Natural killer cell treated with Interleukin-12 subunit alpha and Interleukin-12 subunit beta and Interleukin-15 and Interleukin-18, amount 100 ng/mL, for 72 hours (primary cell): ENCODE results near the gene PMF1. TPM values are rescaled to one million over a fixed set of nuclear protein-coding genes. Genes with fewer than 3 reads are reported as not detected.
"Not testable (repeated sequence)": the region's sequence is repeated elsewhere in the genome, so short reads cannot be mapped to it uniquely, and the experiment has no call there.

ENCODE experiments used
- ATAC-seq, 2 donors: fragments of 150-1000 bp; cut with Tn5 transposase in 1 of 2; sonication (Bioruptor Pico), chemical (Tn5 transposase) in 1 of 2; 2 replicates each; pipeline ENCODE4 v1.10.0; 2021
- DNase-seq: peaks from one replicate; pipeline ENCODE4 v3.0.0; 2022; ENCODE audit warnings: low spot score
- H3K27ac Mint-ChIP-seq, 2 donors: 1 replicate in 1 of 2; 2 replicates in 1 of 2; pipeline ENCODE4 v1.8.0; 2022; ENCODE audit warnings: mixed read lengths in 2 of 2, mild to moderate bottlenecking in 1 of 2, moderate library complexity in 1 of 2
- H3K27me3 Mint-ChIP-seq, 2 donors: 1 replicate in 1 of 2; 2 replicates in 1 of 2; pipeline ENCODE4 v1.8.0; 2022; ENCODE audit warnings: mixed read lengths in 2 of 2
- H3K36me3 Mint-ChIP-seq: one replicate; pipeline ENCODE4 v1.8.0; 2022; ENCODE audit warnings: mixed read lengths
- H3K4me1 Mint-ChIP-seq, 2 donors: 1 replicate in 1 of 2; 2 replicates in 1 of 2; pipeline ENCODE4 v1.8.0; 2022; ENCODE audit warnings: low read depth in 2 of 2, mixed read lengths in 2 of 2, mild to moderate bottlenecking in 1 of 2
- H3K4me3 Mint-ChIP-seq: one replicate; pipeline ENCODE4 v1.8.0; 2022; ENCODE audit warnings: mixed read lengths
- H3K9me3 Mint-ChIP-seq: 2 replicates; pipeline ENCODE4 v1.8.0; 2022; ENCODE audit warnings: mixed read lengths
- total RNA-seq, 2 donors: library from RNA; stranded (reverse); gene quantifications; one replicate each; pipeline ENCODE4 v1.2.3, GENCODE V29; 2022

The PMF1 gene
- 100 to 1,000 TPM in 1 of 2 donors, 10 to 100 TPM in 1; 90.6 to 105 TPM for total RNA-seq

DNA sequence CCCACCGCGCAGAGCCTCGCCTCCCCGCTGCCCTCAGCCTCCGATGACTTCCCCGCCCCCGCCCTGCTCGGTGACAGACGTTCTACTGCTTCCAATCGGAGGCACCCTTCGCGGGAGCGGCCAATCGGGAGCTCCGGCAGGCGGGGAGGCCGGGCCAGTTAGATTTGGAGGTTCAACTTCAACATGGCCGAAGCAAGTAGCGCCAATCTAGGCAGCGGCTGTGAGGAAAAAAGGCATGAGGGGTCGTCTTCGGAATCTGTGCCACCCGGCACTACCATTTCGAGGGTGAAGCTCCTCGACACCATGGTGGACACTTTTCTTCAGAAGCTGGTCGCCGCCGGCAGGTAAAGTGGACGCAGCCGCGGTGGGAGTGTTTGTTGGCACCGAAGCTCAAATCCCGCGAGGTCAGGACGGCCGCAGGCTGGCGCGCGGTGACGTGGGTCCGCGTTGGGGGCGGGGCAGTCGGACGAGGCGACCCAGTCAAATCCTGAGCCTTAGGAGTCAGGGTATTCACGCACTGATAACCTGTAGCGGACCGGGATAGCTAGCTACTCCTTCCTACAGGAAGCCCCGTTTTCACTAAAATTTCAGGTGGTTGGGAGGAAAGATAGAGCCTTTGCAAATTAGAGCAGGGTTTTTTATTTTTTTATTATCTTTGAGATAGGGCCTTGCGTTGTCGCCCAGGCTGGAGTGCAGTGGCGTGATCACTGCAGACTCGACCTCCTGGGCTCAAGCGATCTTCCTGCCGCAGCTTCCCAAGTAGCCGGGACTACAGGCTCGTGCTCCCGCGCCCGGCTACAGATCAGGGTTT lies at the start of gene PMF1:
PMF1 (plus strand) TSS at position 175 of the 811 bp plus-strand sequence; CDS start at position 184, 9 bp downstream.
- H3K27ac Mint-ChIP-seq = peak within 1 kb of the TSS; percentile 99
- no peaks in the 10 kb centered on the region for H3K9me3 Mint-ChIP-seq
- H3K4me3 Mint-ChIP-seq = peak within 1 kb of the TSS; percentile 94
- H3K4me1 Mint-ChIP-seq = peaks cover 32 to 33% of the 10 kb centered on the region in 2 donors
- peaks cover 29% of the 10 kb centered on the region for H3K36me3 Mint-ChIP-seq
- H3K27me3 Mint-ChIP-seq = no peaks in the 10 kb centered on the region
- ATAC-seq (peak; percentile 95 to 98), DNase-seq (peak; percentile 98)

DNA sequence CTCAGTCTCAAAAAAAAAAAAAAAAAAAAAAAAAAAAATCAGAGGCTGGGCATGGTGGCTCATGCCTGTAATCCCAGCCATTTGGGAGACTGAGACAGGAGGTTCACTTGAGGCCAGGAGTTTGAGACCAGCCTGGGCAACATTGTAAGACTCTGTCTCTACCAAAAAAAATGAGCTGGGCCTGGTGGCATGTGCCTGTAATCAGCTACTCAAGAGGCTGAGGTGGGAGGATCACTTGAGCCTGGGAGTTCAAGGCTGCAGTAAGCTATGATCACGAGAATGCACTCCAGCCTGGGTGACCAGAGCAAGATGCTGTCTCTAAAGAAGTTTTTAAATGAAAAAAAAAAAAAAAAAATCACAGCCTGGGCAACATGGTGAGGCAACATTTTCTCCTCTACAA lies 49.1 kb upstream of the PMF1 start:
- H3K4me1 Mint-ChIP-seq = peaks cover 21 to 24% of the 10 kb centered on the region in 2 donors
- H3K9me3 Mint-ChIP-seq = no peaks in the 10 kb centered on the region
- ATAC-seq = no peak
- H3K27ac Mint-ChIP-seq = no peak overlapping the region
- H3K36me3 Mint-ChIP-seq = peaks cover 4% of the 10 kb centered on the region
- peaks cover 5 to 10% of the 10 kb centered on the region in 2 donors for H3K27me3 Mint-ChIP-seq
- no peak for DNase-seq
- H3K4me3 Mint-ChIP-seq = no peak overlapping the region

- no peak for ATAC-seq
- H3K27ac Mint-ChIP-seq = no peak overlapping the region
Measured at GRCh38 chr1:156164125-156164831, 48.5 kb upstream of the PMF1 start.

GRCh38 chr1:156165083-156165482 lies 47.7 kb upstream of the PMF1 start:
- peak overlapping the region; percentile 18 for H3K4me3 Mint-ChIP-seq
- no peak for DNase-seq
- peaks cover 6% of the 10 kb centered on the region in 2 donors for H3K27me3 Mint-ChIP-seq
- H3K9me3 Mint-ChIP-seq = no peaks in the 10 kb centered on the region
- peak overlapping the region; percentile 22 to 70 for H3K27ac Mint-ChIP-seq
- ATAC-seq = peak; percentile 34 to 44
- H3K36me3 Mint-ChIP-seq = peaks cover 4% of the 10 kb centered on the region
- peaks cover 16 to 24% of the 10 kb centered on the region in 2 donors for H3K4me1 Mint-ChIP-seq

More at GRCh38 chr1:156164125-156164831, 48.5 kb upstream of the PMF1 start:
- peaks cover 18 to 24% of the 10 kb centered on the region in 2 donors for H3K4me1 Mint-ChIP-seq
- H3K36me3 Mint-ChIP-seq = peaks cover 4% of the 10 kb centered on the region
- H3K27me3 Mint-ChIP-seq = peaks cover 6 to 8% of the 10 kb centered on the region in 2 donors
- no peaks in the 10 kb centered on the region for H3K9me3 Mint-ChIP-seq
- no peak overlapping the region for H3K4me3 Mint-ChIP-seq
- no peak for DNase-seq

- no peak overlapping the region for H3K4me3 Mint-ChIP-seq
- peak overlapping the region in 1 of 2 donors; percentile 44 for H3K27ac Mint-ChIP-seq
- DNase-seq = no peak
Measured at GRCh38 chr1:156167536-156167935, 45.3 kb upstream of the PMF1 start.

DNA sequence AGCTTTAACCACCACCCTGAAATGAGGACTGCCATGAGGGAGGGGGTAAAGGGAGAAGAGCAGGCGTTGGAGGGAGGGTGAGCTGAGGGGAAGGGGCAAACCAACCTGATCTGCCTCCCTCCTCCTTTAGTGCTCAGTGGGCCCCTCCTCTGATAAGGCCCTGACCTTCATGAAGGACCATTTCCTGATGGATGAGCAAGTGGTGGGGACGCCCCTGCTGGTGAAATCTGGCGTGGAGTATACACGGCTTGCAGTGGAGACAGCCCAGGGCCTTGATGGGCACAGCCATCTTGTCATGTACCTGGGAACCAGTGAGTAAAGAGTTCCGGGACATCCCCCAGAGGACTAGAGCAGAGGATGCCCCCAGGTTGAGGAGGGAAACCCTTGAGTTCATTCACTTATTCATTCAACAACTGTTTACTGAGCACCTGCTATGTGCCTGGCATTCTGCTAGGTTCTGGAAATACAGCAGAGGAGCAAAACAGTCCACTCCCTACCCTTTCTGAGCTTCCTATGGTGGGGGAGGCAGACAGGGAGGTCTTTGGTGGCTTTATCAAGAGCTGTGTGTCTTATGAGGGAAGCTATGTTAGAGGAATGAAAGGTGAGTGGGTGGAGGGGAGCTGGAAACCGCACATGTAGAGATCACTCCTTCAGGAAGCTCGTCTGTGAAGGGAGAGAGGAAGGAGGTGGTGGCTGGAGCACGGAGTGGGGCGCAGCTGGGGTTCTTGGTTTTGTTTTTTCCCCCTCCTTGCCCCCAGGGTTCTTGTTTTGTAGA lies 39.9 kb upstream of the PMF1 start:
- Mint-ChIP-seq H3K4me1 (peaks cover 0 to 4% of the 10 kb centered on the region in 2 donors), H3K36me3 (peaks cover 4% of the 10 kb centered on the region), H3K4me3 (no peak overlapping the region), H3K27ac (peak overlapping the region in 1 of 2 donors; percentile 15), H3K27me3 (peaks cover 12 to 13% of the 10 kb centered on the region in 2 donors), H3K9me3 (no peaks in the 10 kb centered on the region)
- ATAC-seq (no peak), DNase-seq (no peak)

More at GRCh38 chr1:156167536-156167935, 45.3 kb upstream of the PMF1 start:
- peaks cover 8 to 10% of the 10 kb centered on the region in 2 donors for H3K4me1 Mint-ChIP-seq
- peaks cover 4% of the 10 kb centered on the region for H3K36me3 Mint-ChIP-seq
- H3K9me3 Mint-ChIP-seq = no peaks in the 10 kb centered on the region
- H3K27me3 Mint-ChIP-seq = peaks cover 6% of the 10 kb centered on the region in 2 donors
- ATAC-seq = no peak

- H3K4me3 Mint-ChIP-seq = no peak overlapping the region
- no peaks in the 10 kb centered on the region for H3K36me3 Mint-ChIP-seq
- ATAC-seq (peak; percentile 36 to 46), DNase-seq (no peak)
- peaks cover 0 to 4% of the 10 kb centered on the region in 2 donors for H3K4me1 Mint-ChIP-seq
- peaks cover 14 to 16% of the 10 kb centered on the region in 2 donors for H3K27me3 Mint-ChIP-seq
- no peaks in the 10 kb centered on the region for H3K9me3 Mint-ChIP-seq
- H3K27ac Mint-ChIP-seq = no peak overlapping the region
Measured at GRCh38 chr1:156176610-156177210, 36.1 kb upstream of the PMF1 start.

DNA sequence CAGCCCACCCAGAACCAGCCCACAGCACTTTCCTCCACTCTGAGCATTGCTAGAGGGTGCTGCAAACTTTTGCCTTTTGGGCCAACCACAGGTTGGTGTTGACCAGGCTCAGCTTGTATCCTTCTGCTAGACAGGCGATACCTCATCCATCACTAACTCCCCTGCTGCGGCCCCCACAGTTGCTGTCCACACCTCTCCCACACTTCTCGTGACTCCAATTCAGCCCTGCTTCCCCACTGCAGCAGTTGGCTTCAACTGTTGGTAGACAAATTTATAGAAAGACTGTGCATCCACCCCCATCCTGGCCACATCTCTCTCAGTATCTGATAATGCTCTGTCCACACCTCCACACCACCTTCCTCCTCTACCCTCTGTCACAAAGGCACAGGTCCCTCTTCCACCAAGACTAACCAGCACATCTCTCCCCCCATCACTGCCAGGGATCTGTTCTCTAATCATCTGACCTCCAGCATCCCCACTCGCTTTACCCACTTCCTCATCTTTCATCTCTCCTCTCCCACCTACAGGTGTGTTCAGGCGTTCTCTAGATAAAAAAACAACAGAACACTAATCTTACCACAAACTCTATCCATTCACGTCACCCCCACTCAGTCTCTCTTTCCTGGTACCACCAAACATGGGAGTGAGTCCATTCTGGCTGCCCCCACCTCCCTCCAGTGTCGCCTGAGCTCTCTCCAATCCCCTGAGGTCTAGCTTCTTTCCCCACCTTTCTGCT lies 34.7 kb upstream of the PMF1 start:
- Mint-ChIP-seq H3K27ac (peak overlapping the region; percentile 4 to 9), H3K4me3 (no peak overlapping the region), H3K4me1 (peaks cover 0 to 3% of the 10 kb centered on the region in 2 donors), H3K9me3 (no peaks in the 10 kb centered on the region), H3K27me3 (peaks cover 14 to 15% of the 10 kb centered on the region in 2 donors), H3K36me3 (no peaks in the 10 kb centered on the region)
- DNase-seq (no peak), ATAC-seq (peak in 1 of 2 donors; percentile 12)

DNA sequence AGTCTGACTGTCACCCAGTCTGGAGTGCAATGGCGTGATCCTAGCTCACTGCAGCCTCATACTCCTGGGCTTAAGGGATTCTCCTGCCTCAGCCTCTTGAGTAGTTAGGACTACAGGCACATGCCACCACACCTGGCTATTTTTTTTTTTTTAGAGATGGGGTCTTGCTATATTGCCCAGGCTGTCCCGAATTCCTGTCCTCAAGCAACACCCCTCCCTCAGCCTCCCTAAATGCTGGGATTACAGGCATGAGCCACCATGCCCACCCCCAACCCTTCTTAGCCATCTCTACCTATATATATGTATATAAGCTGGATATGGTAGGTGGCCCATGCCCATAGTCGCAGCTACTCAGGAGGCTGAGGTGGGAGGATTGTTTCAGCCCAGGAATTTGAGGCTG lies 32.3 kb upstream of the PMF1 start:
- H3K27ac Mint-ChIP-seq = no peak overlapping the region
- no peaks in the 10 kb centered on the region for H3K36me3 Mint-ChIP-seq
- no peak overlapping the region for H3K4me3 Mint-ChIP-seq
- no peaks in the 10 kb centered on the region for H3K9me3 Mint-ChIP-seq
- H3K27me3 Mint-ChIP-seq = peaks cover 7 to 8% of the 10 kb centered on the region in 2 donors
- H3K4me1 Mint-ChIP-seq = no peaks in the 10 kb centered on the region
- ATAC-seq = no peak
- DNase-seq = no peak

DNA sequence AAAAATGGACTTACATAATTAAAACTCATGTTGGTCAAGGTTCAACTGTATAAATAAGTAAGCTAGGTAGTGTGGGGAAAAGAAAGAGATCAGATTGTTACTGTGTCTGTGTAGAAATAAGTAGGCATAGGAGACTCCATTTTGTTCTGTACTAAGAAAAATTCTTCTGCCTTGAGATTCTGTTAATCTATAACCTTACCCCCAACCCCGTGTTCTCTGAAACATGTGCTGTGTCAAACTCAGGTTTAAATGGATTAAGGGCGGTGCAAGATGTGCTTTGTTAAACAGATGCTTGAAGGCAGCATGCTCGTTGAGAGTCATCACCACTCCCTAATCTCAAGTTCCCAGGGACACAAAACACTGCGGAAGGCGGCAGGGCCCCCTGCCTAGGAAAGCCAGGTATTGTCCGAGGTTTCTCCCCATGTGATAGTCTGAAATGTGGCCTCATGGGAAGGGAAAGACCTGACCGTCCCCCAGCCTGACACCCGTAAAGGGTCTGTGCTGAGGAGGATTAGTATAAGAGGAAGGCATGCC lies 31.3 kb upstream of the PMF1 start:
- H3K27me3 Mint-ChIP-seq, H3K4me3 Mint-ChIP-seq, DNase-seq, H3K27ac Mint-ChIP-seq, H3K36me3 Mint-ChIP-seq, H3K4me1 Mint-ChIP-seq, ATAC-seq, H3K9me3 Mint-ChIP-seq: not testable (repeated sequence)

DNA sequence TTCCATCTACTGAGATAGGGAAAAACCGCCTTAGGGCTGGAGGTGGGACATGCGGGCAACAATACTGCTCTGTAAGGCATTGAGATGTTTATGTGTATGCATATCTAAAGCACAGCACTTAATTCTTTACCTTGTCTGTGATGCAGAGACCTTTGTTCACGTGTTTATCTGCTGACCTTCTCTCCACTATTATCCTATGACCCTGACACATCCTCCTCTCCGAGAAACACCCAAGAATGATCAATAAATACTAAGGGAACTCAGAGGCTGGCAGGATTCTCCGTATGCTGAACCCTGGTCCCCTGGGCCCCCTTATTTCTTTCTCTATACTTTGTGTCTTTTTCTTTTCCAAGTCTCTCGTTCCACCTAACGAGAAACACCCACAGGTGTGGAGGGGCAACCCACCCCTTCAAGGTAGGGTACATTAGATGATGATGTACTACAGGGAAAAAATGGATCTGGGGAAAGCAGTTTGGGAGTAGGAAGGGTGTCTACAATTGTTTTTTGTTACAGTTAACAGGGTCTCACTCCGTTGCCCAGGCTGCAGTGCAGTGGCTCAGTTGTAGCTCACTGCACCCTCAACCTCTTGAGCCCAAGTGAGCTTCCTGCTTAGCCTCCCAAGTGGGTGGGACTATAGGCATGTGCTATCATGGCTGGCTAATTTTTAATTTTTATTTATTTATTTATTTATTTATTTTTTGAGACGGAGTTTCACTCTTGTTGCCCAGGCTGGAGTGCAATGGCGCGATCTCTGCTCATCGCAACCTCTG lies 30.6 kb upstream of the PMF1 start:
- H3K27ac Mint-ChIP-seq, H3K9me3 Mint-ChIP-seq, H3K36me3 Mint-ChIP-seq, H3K4me3 Mint-ChIP-seq, DNase-seq, ATAC-seq, H3K4me1 Mint-ChIP-seq, H3K27me3 Mint-ChIP-seq: not testable (repeated sequence)
